Skeletal muscle cell (primary cell): ENCODE measurements around the gene CNTN4.

Experiments
- DNase-seq: peaks from one replicate; pipeline ENCODE4 v3.0.0-alpha.2; 2010; ENCODE audit warnings: low read depth
- H3K4me3 ChIP-seq: 2 replicates; pipeline ENCODE4 v1.5.1; 2011; ENCODE audit warnings: low read depth, mild to moderate bottlenecking, control low read depth, low read length, moderate library complexity

Gene CNTN4

DNA sequence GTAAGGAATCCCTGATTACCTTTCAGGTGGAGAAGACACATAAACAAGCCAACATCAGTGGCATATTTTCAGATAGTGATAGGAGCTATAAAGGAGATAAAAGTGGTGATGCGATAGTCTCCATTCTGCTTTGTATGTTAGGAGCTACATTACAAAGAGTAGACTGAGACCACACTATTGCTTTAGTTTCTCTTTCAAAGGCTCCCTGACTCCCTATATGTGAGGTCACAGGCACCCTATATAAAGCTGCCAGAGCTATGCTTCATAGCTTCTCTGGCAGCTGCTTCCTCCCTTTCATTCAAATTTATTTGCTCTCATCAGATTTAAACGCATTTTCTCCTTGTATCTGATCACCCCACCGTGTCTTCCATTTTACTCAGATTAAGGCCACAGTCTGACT, 544.9 kb downstream of the CNTN4 start:
- DNase-seq = no peak
- no peak overlapping the region for H3K4me3 ChIP-seq

DNA sequence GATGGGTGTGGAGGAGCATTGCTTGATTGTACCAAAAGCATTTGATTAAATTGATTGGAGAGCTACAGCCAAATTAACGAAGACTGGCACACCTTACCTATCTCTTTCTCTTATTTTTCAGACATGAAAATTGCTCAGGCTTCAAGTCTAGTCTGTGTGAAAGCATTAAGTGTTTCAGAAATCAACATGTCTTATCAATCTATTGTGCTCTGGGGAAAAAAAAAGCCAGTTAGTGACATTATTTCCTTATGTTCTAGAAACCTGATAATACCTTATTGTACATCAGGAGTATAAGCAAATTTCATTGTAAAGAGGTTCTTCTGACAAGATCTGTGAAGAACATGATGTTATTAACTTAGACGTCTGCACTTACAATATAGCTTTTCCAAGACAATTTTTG, 546.3 kb downstream of the CNTN4 start:
- H3K4me3 ChIP-seq = no peak overlapping the region
- no peak for DNase-seq

DNA sequence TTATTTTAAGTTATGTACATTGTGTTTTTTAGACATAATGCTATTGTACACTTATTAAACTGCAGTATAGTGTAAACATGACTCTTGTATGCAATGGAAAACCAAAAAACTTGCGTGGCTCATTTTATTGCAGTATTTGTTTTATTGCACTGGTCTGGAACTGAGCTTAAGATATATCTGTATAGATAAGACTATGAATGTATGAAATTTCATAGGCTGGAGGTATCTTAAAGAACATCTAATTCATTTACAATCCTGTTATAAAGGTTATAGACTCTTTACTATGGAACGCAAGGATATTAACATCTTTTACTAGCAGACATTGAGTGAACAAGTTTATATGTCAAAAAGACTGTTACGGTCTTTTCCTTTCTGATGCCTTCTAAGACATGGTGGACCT, 552.1 kb downstream of the CNTN4 start:
- H3K4me3 ChIP-seq = no peak overlapping the region
- DNase-seq = no peak

DNA sequence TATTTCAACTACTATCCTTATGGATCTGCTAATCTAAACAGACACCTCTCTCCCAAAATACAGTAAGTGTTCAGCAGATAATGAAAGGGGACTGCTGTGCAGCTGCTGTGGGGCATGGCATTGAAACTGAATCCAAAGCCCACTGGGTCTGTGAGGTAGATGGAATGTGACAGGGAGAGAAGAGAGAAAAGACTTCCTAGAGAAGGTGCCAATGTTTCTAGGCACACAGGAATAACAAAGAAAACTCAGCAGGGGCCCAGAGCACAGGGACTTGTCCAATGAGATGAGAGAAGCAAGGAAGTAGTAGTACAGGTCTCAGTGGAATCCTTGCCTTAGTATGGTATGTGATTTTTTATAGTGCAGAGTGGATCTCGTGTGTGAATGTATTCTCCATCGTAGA, 553.7 kb downstream of the CNTN4 start:
- no peak for DNase-seq
- H3K4me3 ChIP-seq = no peak overlapping the region

DNA sequence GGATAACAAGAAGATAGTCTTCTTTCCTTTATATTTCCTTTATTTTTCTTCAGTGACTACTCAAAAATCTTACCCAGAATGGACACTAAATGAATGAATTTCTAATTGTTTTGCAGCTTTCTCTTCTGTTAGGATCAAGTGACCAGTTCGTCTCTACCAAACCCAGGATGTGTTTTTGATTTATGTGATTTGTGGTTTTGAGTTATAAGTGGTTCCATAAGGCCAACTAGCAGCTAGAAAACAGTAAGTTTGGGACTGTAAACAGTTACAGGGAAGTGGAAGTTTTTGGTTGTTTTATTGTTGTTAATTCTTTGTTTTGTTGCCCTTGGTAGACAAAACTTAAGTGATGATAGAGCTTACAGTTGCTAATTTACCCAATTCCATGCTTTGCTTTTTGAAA, 555.0 kb downstream of the CNTN4 start:
- no peak for DNase-seq
- H3K4me3 ChIP-seq = no peak overlapping the region

DNA sequence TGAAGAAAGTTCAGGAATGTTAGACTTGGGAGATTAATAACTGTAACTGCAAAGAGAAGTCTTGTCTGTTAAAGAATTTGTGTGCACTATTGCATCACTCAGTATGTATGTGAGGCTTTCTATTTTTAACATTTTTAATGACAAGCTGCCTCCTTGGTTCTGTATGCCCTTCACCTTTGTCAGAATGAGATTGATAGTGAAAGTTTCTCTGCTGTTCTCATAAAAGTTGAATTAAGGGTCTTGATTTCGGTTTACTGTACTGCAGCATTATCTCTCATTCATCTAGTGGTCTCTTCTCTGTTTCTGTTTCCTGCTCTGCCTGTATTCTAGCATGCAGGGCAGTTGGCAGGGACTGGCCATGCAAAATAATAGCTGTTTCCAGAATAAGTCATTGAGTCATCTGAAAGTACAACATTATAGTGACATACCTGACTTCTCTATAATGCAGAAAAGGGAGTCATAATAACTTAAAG, 556.6 kb downstream of the CNTN4 start:
- no peak overlapping the region for H3K4me3 ChIP-seq
- DNase-seq = no peak

DNA sequence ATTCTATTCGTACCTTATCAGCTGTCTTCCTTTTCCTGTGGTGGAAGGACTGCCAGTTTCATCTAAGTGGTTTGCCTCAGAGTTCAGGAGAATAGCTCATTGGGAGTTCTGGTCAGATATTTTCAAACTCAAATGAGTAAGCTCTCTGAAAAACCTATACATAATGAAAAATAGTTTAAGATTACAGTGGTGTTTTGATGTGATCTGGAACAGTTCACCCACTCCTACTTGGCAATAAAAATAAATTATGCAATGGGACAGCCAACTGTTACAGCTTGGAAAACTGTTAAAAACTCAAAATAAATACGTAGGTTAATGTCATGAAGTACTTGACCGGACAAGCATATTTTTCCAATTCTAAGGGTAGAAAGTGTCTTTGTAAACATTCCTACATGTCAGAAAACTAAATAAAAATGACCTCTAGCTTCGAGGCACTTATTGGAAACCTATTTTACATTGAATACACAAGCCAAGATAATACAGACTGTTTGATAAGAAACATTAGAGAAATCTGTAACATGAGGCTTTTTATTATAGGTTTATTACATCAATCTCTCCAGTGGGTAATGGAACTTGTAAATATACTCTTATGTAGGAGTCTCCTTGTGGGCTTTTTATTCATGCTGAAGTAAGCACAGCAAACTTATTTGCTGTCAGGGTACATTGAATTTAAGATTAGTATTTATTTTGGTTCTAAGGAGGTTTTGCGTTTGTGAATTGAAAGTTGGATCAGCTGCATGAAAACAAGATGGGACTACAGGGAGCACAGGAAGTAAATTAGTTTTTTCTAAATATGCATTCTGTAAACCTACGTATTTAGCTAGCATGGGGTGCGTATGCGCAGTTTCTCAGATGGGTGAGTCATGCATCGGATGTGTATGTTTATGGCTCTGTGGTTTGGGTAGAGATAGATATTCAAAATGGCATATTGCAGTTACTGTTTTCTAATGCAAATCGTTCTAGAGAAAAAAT, 558.4 kb downstream of the CNTN4 start:
- DNase-seq = no peak
- H3K4me3 ChIP-seq = no peak overlapping the region

DNA sequence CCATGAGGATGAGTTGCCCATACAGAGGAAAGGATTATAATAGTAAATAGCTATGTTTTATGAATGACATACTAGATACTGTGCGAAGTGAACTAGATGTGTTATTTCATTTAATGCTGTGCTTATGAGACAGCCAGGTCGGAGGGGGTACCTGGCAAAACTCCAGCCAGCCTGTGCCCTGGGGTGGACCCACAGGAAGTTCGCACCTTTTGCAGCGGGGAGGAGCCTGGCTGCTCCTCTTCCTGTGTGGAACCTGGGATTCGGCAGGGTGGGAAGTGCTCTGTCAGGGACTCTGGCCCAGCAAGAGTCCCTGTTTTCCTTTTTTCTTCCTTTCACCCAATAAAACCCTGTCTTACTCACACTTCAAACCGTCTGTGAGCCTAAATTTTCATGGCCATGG, 559.3 kb downstream of the CNTN4 start:
- no peak for DNase-seq
- H3K4me3 ChIP-seq = no peak overlapping the region

DNA sequence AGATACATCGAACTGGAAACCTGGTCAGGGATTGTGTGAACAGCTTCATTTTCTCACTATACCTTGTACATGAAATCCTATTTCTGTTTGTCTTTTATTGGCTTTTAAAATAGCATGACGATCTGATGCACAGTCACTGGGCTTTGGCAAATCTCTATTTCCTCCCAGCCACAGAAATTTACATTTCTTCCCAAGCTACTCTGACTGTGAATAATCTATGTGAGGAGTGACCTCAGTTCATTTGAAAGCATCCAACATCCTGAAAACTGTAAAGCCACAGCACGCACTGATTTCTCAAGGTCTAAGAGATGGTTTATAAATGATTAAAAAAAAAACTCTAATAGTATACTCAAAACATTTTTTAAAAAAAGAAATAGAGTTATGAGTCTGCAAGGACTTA, 561.2 kb downstream of the CNTN4 start:
- no peak for DNase-seq
- H3K4me3 ChIP-seq = no peak overlapping the region

DNA sequence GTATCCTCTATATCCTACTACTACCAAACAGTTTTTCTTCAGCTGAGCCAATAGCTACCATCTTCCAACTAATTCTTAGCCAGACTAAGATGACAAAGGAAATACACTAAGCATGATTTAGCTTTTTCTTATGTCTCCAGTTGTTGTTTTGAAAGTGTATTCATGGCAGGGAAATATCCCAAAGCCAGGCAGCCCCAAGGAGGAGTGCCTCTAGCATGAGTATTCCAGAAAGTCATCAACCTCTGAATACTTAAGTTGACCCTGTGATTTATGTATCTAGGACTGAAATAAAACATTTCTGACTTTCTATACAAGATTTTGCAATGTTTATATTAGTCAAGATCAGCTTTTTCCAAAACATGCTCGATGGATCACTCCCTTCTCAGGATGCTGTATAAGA, 562.4 kb downstream of the CNTN4 start:
- no peak overlapping the region for H3K4me3 ChIP-seq
- DNase-seq = no peak

DNA sequence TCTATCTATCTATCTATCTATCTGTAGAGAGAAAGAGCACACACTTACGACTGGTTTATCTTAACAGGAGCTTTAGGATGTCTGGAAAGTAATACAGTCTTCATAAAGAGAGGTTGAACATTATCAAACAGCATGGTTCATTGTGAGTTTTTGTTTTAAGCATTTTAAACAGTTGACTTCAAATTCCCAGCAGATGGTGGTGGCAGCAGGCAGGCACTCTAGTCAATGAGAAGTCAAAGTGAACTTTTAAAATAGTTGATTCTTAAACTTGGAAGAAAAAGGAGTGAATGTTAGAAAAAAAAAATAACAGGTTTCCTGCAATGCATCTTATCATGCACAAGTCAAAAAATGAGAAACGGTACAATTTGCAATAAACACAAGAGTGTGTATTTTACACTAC, 578.8 kb downstream of the CNTN4 start:
- DNase-seq = no peak
- H3K4me3 ChIP-seq = no peak overlapping the region

DNA sequence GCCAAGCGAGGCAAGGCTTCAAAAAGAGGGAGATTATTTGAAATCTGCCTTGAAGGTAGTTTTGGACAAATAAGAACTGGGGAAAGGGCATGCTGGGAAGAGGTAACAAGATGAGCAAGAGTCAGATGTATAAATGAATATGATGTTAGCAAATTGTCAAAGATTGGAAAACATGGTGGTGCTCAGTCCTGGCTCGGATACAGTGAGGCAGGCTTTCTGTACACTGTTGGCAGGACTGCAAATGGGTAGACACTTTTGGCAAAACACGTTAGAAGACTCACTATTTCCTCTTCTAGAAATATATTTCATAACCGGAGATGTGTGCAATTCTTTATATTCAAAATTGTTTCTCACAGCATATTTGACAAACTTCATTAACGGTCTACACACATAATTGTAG, 581.6 kb downstream of the CNTN4 start:
- no peak overlapping the region for H3K4me3 ChIP-seq
- DNase-seq = no peak

DNA sequence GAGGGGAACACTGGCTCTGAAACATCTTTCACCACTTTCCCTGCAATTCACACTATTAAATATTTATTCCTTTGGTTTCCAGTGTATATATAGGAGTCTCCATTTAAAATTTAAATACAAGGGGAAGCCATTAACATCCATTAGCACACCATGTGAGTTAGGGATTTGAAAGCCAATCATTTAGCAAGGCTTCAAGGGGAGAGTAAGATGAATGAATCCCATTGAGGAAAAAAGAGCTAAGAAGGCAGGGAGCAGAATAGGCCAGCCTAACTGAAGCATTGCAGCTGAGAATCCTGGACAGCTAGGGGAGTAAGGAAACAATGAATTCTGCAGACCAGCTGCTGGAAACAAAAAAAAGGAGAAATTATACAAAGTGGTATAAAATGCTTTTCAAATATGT, 585.4 kb downstream of the CNTN4 start:
- no peak for DNase-seq
- no peak overlapping the region for H3K4me3 ChIP-seq

DNA sequence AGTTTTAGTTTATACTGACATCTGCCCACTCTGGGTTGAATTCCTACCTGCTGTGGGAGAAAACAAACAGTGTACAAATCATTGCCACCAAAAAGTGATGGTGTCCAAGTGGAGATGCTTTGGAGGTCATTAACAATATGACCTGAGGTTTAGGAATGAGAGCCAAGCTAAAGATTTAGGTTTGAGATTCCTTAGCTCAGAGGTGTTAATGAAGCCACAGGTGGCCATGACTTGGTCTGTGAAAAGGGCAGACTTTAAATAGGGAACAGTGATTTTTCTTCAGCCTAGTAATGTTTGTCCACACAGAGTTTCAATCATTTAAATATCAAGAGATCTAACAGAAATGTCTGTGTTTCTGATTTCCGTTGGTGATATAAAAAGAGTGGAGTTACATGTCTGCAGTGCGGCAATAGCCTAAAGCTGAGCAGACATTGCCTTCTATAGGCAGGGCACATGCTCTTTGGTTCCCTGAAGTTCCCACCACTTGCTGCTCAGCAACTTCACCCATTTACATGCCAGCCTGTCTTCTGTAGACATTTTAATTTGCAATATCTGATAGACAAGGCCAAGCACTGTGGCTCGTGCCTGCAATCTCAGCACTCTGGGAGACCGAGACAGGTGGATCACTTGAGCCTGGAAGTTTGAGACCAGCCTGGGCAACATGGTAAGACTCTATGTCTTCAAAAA, 588.3 kb downstream of the CNTN4 start:
- DNase-seq = no peak
- H3K4me3 ChIP-seq = no peak overlapping the region

DNA sequence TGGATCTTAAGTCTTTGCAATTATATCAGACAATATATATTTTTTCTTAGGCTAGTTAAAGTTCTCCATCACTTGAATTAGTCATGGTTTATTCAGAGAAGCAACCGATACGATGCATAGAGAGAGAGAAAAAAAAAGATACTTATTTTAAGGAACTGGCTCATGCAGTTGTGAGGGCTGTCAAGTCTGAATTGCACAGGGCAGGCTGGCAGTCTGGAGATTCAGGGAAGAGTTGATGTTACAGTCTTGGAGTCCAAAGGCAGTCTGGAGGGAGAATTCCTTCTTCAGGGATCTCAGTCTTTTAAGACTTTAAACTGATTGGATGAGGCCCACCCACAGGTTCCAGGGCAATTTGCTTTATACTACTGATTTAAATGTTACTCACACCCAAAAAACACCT, 598.9 kb downstream of the CNTN4 start:
- no peak for DNase-seq
- no peak overlapping the region for H3K4me3 ChIP-seq

DNA sequence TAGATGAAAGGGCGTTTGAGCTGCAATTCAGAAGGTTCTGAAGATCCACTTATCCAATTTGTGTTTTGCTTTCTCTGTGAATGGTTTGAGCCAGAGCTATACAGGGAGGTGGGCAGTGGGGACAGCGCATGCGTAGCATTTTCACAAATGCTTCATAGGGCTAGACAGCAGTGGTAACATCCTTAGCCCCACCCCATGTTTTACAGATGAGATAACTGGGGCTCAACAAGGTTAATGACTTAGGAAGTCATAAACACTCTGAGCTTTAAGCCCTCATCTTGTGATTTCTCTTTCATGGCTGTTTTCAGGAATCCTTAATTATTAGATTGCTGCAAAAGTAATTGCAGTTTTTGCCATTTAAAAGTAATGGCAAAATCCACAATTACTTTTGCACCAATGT, 602.8 kb downstream of the CNTN4 start:
- no peak for DNase-seq
- H3K4me3 ChIP-seq = no peak overlapping the region

DNA sequence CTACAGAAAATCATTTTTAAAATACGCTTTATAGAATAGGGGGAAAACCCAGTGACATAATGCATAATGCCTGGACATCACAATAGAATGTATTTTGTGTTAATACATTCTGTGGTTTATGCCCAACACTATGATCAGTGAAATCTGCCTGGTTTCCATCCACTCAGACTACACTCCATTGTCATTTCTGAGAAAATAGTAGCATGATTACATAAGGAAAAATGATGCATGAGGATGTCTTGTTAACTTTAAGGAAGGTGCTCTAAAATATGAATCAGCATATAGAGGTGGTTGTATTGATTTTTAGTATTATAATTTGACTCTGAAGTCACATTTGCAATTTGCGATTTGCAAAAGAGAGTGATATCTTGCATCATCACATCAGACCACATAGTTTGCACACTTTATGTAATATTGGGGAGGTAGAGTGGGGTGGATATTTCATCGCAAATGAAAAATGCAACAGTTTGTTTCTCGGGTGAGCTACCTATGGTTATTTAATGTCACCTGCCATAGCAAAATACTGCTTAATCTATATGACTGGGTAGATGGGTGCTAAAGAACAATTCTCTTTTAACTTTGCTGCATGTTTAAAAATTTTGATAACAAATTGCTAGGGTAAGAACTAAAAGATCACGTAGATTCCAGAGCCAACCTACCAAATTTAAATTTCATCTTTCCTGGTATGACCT, 607.6 kb downstream of the CNTN4 start:
- H3K4me3 ChIP-seq = no peak overlapping the region
- no peak for DNase-seq

DNA sequence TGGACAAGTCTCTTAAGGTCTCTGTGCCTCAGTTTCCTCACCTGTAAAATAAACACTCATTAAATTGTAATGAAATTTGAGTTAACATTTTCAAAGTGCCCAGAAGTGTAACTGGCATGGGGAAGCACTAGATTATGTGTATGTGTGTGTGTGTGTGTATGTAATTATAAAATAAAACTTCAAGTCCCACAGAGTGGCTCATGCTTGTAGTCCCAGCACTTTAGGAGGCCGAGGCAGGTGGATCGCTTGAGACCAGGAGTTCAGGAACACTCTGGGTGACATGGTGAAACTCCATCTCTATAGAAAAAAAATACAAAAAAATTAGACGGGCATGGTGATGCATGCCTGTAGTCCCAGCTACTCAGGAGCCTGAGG, 608.2 kb downstream of the CNTN4 start:
- no peak overlapping the region for H3K4me3 ChIP-seq
- no peak for DNase-seq

DNA sequence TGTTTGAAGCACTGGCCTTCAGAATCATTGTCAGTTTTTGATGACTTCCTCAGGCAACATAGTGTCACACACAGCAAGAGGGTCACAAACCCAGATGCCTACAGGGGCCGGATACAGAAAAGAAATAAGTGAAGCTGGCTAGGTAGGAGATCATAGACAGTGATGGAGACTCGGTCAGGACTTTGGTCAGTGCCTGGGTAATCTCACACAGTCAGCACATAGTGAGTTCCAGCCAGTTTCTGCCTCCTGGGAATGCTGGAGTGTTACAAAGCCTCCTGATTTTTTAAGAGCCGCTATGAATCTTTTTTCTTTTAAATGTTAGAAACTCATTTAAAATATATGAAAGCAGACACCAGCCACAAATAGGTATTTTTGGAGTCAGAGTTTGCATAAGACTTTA, 612.4 kb downstream of the CNTN4 start:
- DNase-seq = no peak
- H3K4me3 ChIP-seq = no peak overlapping the region

DNA sequence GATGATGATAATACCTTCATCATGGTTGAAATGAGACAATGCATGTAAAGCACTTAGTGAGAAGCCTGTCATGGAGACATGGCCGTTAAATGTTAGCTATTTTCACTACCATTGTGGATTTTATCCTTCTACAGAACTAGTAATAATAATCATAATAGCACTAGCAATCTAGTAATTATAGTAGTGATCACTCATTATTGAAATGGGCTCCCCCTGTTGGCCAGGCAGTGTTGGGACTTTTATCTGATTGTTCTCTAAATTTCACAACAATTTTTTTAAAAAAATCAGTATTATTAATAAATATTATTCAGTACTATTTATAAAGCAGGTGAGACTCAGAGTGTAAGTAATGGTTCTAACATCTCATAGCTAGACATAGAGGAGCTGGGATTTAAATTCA, 615.3 kb downstream of the CNTN4 start:
- H3K4me3 ChIP-seq = no peak overlapping the region
- DNase-seq = no peak
